ENCODE data around the gene PIP4K2A. TPM values are rescaled to one million over a fixed set of nuclear protein-coding genes. Genes with fewer than 3 reads are reported as not detected.
A peak's percentile ranks its signal among the peaks of the same experiment; 100 is the strongest.

Gene PIP4K2A
- total RNA-seq, 3 donors from 2014 or later = 15.1 to 36.6 (median 33.1) TPM

DNA sequence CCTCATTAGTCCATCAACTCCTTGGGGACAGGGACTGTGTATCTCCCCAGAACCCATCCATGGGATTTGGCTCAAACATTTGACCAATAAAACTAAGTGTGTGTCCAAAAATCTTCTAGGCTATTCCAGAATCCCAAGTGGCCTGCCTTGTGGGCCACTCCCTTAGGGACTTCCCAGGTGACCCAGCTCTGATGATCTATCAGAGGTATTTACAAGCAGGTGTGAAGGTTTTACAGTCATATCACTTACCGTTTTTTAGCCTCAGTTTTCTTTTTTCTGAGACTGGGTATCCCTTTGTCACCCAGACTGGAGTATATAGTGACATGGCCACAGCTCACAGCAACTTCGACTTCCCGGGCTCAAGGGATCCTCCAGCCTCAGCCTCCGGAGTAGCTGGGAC lies 64.4 kb downstream of the PIP4K2A start:
- Histone ChIP-seq H3K36me3 (no peaks in the 10 kb centered on the region), H3K27ac (no peak overlapping the region), H3K9me3 (no peaks in the 10 kb centered on the region), H3K4me1 (peaks cover 0 to 8% of the 10 kb centered on the region in 2 donors), H3K4me3 (no peak overlapping the region), H3K27me3 (no peaks in the 10 kb centered on the region)
- DNase-seq (ENCODE audit: low spot score in 2 of 2) = no peak
- no peak for TF ChIP-seq POLR2A (IDR thresholded peaks at IDR 0.05)
- TF ChIP-seq, protein P1, sequence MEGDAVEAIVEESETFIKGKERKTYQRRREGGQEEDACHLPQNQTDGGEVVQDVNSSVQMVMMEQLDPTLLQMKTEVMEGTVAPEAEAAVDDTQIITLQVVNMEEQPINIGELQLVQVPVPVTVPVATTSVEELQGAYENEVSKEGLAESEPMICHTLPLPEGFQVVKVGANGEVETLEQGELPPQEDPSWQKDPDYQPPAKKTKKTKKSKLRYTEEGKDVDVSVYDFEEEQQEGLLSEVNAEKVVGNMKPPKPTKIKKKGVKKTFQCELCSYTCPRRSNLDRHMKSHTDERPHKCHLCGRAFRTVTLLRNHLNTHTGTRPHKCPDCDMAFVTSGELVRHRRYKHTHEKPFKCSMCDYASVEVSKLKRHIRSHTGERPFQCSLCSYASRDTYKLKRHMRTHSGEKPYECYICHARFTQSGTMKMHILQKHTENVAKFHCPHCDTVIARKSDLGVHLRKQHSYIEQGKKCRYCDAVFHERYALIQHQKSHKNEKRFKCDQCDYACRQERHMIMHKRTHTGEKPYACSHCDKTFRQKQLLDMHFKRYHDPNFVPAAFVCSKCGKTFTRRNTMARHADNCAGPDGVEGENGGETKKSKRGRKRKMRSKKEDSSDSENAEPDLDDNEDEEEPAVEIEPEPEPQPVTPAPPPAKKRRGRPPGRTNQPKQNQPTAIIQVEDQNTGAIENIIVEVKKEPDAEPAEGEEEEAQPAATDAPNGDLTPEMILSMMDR (IDR thresholded peaks at IDR 0.05) = no peak
- TF ChIP-seq POLR2AphosphoS5 (IDR thresholded peaks at IDR 0.05) = no peak
- intact Hi-C loops (cut with DNase I; ENCODE audit: low total_unique reads) = no loop called here

DNA sequence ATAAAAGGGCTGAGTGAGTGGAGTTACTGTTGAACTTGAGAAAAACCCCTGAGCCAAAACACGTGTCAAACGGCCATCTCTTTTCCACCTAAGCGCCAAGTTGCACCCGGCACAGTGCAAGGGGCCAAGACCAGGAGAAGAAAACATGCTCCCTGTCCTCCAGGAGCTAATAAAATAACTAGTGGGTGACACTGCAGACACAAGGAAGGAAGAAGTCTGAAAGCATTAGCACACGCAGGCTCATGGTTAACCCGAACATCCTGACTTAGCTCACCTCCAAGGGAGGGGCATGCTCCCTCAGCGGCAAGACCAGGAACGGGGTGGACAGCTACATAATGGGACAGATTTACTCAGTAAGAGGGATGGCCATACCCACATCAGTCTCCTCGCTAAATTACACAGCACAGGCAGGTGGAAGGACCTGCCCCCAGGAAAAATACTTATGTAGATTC lies 65.0 kb downstream of the PIP4K2A start:
- no peaks in the 10 kb centered on the region for H3K27me3 ChIP-seq
- H3K4me1 ChIP-seq = peaks cover 0 to 8% of the 10 kb centered on the region in 2 donors
- H3K27ac ChIP-seq = no peak overlapping the region
- H3K4me3 ChIP-seq = no peak overlapping the region
- no peaks in the 10 kb centered on the region for H3K36me3 ChIP-seq
- DNase-seq (ENCODE audit: low spot score in 2 of 2) = no peak
- TF ChIP-seq, protein P1 (IDR thresholded peaks at IDR 0.05) = no peak
- TF ChIP-seq POLR2A (IDR thresholded peaks at IDR 0.05) (no peak), POLR2AphosphoS5 (IDR thresholded peaks at IDR 0.05) (no peak)
- intact Hi-C loops (cut with DNase I; ENCODE audit: low total_unique reads) = no loop called here
- no peaks in the 10 kb centered on the region for H3K9me3 ChIP-seq

DNA sequence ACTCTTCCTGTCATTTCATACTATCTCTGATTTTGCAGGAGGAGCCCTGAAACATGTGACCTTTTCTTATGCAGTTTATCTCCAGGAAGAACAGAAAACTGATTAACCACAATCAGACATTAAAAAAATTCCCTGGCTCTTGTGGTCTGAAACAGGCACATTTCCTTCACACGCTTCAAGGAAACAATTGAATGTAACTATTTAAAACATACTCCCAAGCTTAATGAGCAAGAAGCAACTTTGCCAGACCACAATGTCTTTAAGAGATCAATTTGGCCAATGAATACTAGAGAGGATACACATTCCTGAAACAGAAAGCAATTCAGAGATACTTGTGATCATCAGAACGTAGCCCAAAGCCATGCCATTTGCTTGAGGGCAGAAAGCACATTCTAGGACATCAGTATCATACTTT lies 65.8 kb downstream of the PIP4K2A start:
- intact Hi-C loops (cut with DNase I; ENCODE audit: low total_unique reads) = no loop called here
- no peak overlapping the region for H3K4me3 ChIP-seq
- no peaks in the 10 kb centered on the region for H3K9me3 ChIP-seq
- no peaks in the 10 kb centered on the region for H3K36me3 ChIP-seq
- peaks cover 0 to 8% of the 10 kb centered on the region in 2 donors for H3K4me1 ChIP-seq
- TF ChIP-seq, protein P1 (IDR thresholded peaks at IDR 0.05) = no peak
- TF ChIP-seq POLR2A (IDR thresholded peaks at IDR 0.05) (no peak), POLR2AphosphoS5 (IDR thresholded peaks at IDR 0.05) (no peak)
- DNase-seq (ENCODE audit: low spot score in 2 of 2) = no peak
- no peaks in the 10 kb centered on the region for H3K27me3 ChIP-seq
- H3K27ac ChIP-seq = peak overlapping the region in 1 of 2 donors; percentile 3

DNA sequence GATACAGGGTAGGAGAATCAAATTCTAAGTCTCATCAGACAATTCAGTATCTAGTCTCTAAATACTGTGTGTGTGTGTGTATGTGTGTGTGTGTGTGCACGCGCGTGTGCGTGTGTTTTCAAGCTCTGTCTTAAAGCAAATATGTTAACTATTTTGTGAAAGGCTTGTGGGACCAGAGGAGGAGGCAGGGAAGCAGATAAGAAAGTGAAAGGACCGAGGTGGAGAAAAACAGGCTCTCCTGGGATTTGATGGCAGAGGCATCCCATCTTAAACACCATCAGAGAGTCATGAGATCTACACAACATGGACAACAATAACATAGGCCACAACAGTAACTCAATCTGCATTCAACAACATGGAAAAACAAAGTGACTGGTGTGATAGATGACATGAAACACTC lies 67.1 kb downstream of the PIP4K2A start:
- peaks cover 0 to 8% of the 10 kb centered on the region in 2 donors for H3K4me1 ChIP-seq
- no peak overlapping the region for H3K4me3 ChIP-seq
- DNase-seq (ENCODE audit: low spot score in 2 of 2) = no peak
- no peaks in the 10 kb centered on the region for H3K27me3 ChIP-seq
- peak overlapping the region; percentile 23 to 30 for H3K27ac ChIP-seq
- H3K36me3 ChIP-seq = no peaks in the 10 kb centered on the region
- TF ChIP-seq, protein P1 (IDR thresholded peaks at IDR 0.05) = no peak
- no peak for TF ChIP-seq POLR2AphosphoS5 (IDR thresholded peaks at IDR 0.05)
- H3K9me3 ChIP-seq = no peaks in the 10 kb centered on the region
- intact Hi-C loops (cut with DNase I; ENCODE audit: low total_unique reads) = no loop called here

DNA sequence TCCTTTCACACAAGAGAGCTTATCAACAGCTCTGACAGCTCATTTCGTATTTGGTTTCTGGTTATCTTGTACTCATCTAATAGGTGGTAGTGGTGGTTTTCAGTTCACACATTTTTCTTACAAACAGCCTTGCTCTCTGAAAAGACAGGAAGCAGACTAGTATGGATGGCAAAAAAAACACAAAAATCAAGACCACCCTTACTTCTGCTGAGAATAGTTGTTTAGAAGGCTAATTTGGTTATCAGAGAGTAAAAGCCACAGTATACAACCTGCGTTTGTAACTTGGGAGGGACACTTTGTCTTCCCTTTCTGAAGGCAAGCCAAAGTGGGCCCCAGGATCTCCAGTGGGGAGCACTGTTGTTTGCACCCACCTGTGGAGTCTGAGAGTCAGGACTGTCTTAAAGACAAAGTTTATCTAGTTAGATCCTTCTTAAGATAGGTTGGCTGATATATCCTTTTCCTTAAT lies 68.0 kb downstream of the PIP4K2A start:
- Histone ChIP-seq H3K9me3 (no peaks in the 10 kb centered on the region), H3K36me3 (no peaks in the 10 kb centered on the region), H3K4me3 (no peak overlapping the region), H3K27ac (no peak overlapping the region), H3K4me1 (peaks cover 0 to under 1% of the 10 kb centered on the region in 2 donors), H3K27me3 (no peaks in the 10 kb centered on the region)
- intact Hi-C loops (cut with DNase I; ENCODE audit: low total_unique reads) = no loop called here
- DNase-seq (ENCODE audit: low spot score in 2 of 2) = no peak
- TF ChIP-seq, protein P1 (IDR thresholded peaks at IDR 0.05) = no peak
- TF ChIP-seq POLR2A (IDR thresholded peaks at IDR 0.05) = no peak
- no peak for TF ChIP-seq POLR2AphosphoS5 (IDR thresholded peaks at IDR 0.05)

All from breast epithelium (tissue), 4 donors.